Right atrium auricular region (tissue), 2 donors: ENCODE measurements around the gene BRAF. TPM values are rescaled to one million over a fixed set of nuclear protein-coding genes. Genes with fewer than 3 reads are reported as not detected.
"Not testable (repeated sequence)": the region's sequence is repeated elsewhere in the genome, so short reads cannot be mapped to it uniquely, and the experiment has no call there.

Experiments
- DNase-seq: peaks from one replicate; pipeline ENCODE4 v3.0.0-alpha.2; 2019; ENCODE audit warnings: low spot score
- H3K27ac ChIP-seq, 2 donors: fragments of 200-600 bp; sonication (generic); 1 replicate in 1 of 2; 2 replicates in 1 of 2; pipeline ENCODE4 v1.5.1; 2016 to 2019
- H3K27me3 ChIP-seq, 2 donors: fragments of 200-600 bp; sonication (generic); one replicate each; pipeline versions ENCODE4 v1.5.1 to v1.6.0; 2017 to 2019
- H3K36me3 ChIP-seq: fragments of 200-600 bp; sonication (generic); one replicate; pipeline ENCODE4 v1.5.1; 2016
- H3K4me1 ChIP-seq, 2 donors: fragments of 200-600 bp; sonication (generic); one replicate each; pipeline versions ENCODE4 v1.5.1 to v1.6.0; 2017 to 2019
- H3K4me3 ChIP-seq, 2 donors: fragments of 200-600 bp; sonication (generic); 1 replicate in 1 of 2; 2 replicates in 1 of 2; pipeline ENCODE4 v1.5.1; 2017 to 2019; ENCODE audit warnings: mild to moderate bottlenecking in 1 of 2, moderate library complexity in 1 of 2
- H3K9me3 ChIP-seq, 2 donors: fragments of 200-600 bp; sonication (generic); one replicate each; pipeline ENCODE4 v1.5.1; 2019
- total RNA-seq, 2 donors: library from RNA; depleted of rRNA; stranded (reverse); fragments of >200 nt; gene quantifications; one replicate each; pipeline ENCODE4 v1.1.0, GENCODE V29; 2016
- TF ChIP-seq, protein P1 (sequence below), 2 donors: fragments of 200-600 bp; sonication (generic); IDR thresholded peaks; one replicate each; pipeline ENCODE4 v1.5.1; 2019; ENCODE audit warnings: antibody characterized with exemption in 2 of 2

Gene BRAF
- total RNA-seq, 2 donors from 2014 or later, result 23.5 to 29.2 TPM

GRCh38 chr7:140928491-140929309, 4.0 kb upstream of the BRAF start:
- TF ChIP-seq, protein P1, sequence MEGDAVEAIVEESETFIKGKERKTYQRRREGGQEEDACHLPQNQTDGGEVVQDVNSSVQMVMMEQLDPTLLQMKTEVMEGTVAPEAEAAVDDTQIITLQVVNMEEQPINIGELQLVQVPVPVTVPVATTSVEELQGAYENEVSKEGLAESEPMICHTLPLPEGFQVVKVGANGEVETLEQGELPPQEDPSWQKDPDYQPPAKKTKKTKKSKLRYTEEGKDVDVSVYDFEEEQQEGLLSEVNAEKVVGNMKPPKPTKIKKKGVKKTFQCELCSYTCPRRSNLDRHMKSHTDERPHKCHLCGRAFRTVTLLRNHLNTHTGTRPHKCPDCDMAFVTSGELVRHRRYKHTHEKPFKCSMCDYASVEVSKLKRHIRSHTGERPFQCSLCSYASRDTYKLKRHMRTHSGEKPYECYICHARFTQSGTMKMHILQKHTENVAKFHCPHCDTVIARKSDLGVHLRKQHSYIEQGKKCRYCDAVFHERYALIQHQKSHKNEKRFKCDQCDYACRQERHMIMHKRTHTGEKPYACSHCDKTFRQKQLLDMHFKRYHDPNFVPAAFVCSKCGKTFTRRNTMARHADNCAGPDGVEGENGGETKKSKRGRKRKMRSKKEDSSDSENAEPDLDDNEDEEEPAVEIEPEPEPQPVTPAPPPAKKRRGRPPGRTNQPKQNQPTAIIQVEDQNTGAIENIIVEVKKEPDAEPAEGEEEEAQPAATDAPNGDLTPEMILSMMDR (IDR thresholded peaks at IDR 0.05), result no peak
- Histone ChIP-seq H3K27me3 (no peaks in the 10 kb centered on the region), H3K36me3 (no peaks in the 10 kb centered on the region), H3K4me3 (no peak overlapping the region), H3K9me3 (no peaks in the 10 kb centered on the region), H3K27ac (no peak overlapping the region), H3K4me1 (no peaks in the 10 kb centered on the region)
- no peak for DNase-seq

GRCh38 chr7:140927945-140928344, 3.2 kb upstream of the BRAF start:
- H3K27ac ChIP-seq, H3K9me3 ChIP-seq, DNase-seq, H3K27me3 ChIP-seq, H3K4me1 ChIP-seq, H3K36me3 ChIP-seq, H3K4me3 ChIP-seq: not testable (repeated sequence)

DNA sequence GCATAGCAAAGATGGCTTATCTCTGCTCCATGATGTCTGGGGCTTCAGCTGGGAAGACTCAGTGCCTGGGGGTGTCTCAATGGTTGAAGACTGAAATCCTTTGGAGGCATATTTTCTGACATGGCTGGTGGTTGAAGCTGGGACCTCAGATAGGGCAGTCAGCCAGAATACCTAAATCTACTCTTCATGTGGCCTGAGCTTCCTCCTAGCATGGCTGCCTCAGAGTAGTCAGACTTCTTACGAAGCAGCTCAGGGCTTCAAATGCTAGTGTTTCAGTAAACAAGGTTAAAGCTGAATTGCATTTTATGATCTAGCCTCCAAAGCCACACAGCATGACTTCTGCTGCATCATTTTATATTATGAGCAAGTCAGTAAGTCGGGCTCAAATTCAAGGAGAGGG, 2.6 kb upstream of the BRAF start:
- H3K36me3 ChIP-seq, result no peaks in the 10 kb centered on the region
- H3K27me3 ChIP-seq, result no peaks in the 10 kb centered on the region
- H3K9me3 ChIP-seq, result no peaks in the 10 kb centered on the region
- H3K27ac ChIP-seq, result no peak overlapping the region
- H3K4me3 ChIP-seq, result no peak overlapping the region
- TF ChIP-seq, protein P1 (IDR thresholded peaks at IDR 0.05), result no peak
- DNase-seq, result no peak
- peaks cover 0 to 12% of the 10 kb centered on the region in 2 donors for H3K4me1 ChIP-seq

- Histone ChIP-seq H3K4me3 (no peak overlapping the region), H3K27me3 (no peaks in the 10 kb centered on the region), H3K27ac (no peak overlapping the region), H3K36me3 (no peaks in the 10 kb centered on the region), H3K4me1 (peaks cover 0 to 18% of the 10 kb centered on the region in 2 donors), H3K9me3 (no peaks in the 10 kb centered on the region)
- TF ChIP-seq, protein P1 (IDR thresholded peaks at IDR 0.05), result no peak
- DNase-seq, result no peak
Observed at GRCh38 chr7:140926021-140926817, 1.5 kb upstream of the BRAF start.

- Histone ChIP-seq H3K27ac (peak overlapping the region; percentile 100), H3K4me1 (peaks cover 0 to 25% of the 10 kb centered on the region in 2 donors), H3K9me3 (no peaks in the 10 kb centered on the region), H3K36me3 (no peaks in the 10 kb centered on the region), H3K4me3 (peak overlapping the region; percentile 98 to 100), H3K27me3 (no peaks in the 10 kb centered on the region)
- DNase-seq, result peak; percentile 80
- TF ChIP-seq, protein P1 (IDR thresholded peaks at IDR 0.05), result peak in 1 of 2 donors; percentile 73
Observed at GRCh38 chr7:140924019-140924820, 509 bp downstream of the BRAF start.
